ENCODE measurements around the gene PCNP. TPM values are rescaled to one million over a fixed set of nuclear protein-coding genes. Genes with fewer than 3 reads are reported as not detected.
"Not testable (repeated sequence)": the region's sequence is repeated elsewhere in the genome, so short reads cannot be mapped to it uniquely, and the experiment has no call there.

The PCNP gene
- total RNA-seq, 2 donors from 2014 or later = 87.2 to 99.6 TPM

DNA sequence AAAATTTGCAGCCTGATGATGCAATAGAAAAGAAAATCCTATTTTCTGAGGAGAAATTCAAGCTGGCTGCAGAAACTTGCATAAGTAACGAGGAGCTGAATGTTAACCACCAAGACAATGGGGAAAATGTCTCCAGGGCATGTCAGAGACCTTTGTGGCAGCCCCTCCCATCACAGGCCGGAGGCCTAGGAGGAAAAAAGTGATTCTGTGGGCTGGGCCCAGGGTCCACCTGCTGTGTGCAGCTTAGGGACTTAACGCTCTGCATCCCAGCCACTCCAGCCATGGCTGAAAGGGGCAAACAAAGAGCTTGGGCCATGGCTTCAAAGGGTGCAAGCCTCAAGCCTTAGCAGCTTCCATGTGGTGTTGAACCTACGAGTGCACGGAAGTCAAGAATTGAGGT lies 20.6 kb upstream of the PCNP start:
- DNase-seq; ATAC-seq; intact Hi-C loops (cut with DNase I, micrococcal nuclease): not testable (repeated sequence)

DNA sequence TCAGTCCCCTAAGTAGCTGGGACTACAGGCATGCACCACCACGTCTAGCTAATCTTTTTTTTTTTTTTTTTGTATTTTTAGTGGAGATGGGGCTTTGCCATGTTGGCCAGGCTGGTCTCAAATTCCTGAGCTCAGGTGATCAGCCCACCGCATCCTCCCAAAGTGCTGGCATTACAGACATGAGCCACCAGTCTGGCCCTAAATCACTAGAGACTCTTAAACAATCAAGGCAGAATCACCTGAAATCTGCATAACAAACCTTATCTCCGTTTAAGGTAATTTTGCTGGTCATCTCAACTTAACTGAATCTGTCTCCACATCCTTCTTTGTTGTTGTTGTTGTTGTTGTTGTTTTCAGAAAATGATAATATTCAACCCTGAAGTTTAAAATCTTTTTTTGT lies 17.9 kb upstream of the PCNP start:
- intact Hi-C loops (cut with DNase I, micrococcal nuclease) = no loop called here
- DNase-seq = no peak
- ATAC-seq = no peak

DNA sequence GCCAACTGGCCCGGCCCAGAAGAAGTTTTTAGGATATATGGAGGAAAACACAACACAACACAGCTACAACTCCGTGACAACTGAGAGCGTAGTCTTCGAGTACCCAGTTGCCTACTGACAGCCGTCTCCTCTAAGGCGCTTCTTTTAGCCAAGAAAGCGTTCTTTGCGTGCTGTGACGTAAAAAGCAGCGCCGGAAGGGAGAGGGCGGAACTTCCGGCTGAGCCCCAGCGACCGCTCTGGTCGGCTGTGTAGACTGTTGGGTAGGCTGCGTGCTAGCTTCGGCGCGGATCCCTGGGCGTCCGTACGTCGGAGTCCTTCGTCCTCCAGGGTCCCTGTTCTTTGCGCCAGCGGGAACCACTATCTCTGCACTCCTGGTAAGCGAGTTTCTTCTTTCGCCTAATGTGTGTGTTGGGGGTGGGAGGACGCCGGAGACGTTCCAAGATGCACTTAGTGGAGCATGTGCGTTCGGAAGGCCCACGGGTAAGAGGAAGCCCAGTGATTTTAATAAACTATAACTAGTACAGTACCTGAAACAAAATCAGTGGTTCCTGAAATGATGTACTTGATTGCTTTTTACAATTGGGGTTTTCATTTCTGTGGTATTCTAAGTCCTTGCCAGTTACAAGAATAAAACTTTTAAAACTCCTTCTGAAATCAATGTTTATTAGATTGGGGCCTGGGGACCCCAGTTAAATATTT lies 12.2 kb upstream of the PCNP start, which contains the start of gene TRMT10C:
TRMT10C (plus strand) TSS at position 239 of the 699 bp plus-strand sequence. CDS start 2,914 bp downstream, outside the sequence.
- DNase-seq = peak; percentile 89 to 93
- peak; percentile 100 for ATAC-seq
- intact Hi-C loops (cut with DNase I, micrococcal nuclease) = no loop called here

DNA sequence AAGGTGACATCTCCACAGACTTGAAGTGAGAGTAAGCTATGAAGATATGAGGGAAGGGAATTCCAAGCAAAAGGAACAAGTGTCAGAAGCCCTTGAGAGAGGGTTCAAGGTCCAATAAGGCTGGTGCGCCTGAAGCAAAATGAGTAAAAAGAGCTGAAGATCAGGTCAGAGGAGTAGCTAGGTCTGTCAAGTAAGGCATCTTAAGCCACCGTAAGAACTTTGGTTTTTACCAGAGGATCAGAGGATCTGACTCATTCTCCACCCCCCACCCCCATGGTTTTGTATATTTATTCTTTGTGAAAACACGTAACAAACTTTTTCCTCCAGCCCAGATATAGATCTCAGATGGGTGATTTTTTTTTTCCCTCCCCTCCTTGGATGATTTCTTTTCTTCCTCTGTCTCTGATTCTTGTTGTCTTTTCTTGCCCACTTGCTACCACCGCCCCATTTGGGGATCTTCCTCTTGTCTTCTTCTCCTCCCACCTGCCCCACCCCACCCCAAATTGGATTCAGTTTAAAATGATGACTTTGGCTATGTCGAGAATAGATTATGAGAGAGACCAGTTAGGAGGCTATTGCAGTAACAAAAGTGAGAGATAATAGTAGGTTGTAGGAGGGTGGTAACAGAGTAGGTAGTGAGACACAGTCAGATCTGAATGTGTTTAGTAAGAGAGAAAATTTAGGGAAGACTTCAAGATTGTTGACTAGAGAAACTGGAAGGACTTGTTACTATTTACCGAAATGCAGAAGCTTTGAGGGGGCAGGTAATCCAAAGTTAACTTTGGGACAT lies 6.3 kb upstream of the PCNP start:
- intact Hi-C loops (cut with DNase I, micrococcal nuclease) = no loop called here
- DNase-seq (no peak), ATAC-seq (no peak)

DNA sequence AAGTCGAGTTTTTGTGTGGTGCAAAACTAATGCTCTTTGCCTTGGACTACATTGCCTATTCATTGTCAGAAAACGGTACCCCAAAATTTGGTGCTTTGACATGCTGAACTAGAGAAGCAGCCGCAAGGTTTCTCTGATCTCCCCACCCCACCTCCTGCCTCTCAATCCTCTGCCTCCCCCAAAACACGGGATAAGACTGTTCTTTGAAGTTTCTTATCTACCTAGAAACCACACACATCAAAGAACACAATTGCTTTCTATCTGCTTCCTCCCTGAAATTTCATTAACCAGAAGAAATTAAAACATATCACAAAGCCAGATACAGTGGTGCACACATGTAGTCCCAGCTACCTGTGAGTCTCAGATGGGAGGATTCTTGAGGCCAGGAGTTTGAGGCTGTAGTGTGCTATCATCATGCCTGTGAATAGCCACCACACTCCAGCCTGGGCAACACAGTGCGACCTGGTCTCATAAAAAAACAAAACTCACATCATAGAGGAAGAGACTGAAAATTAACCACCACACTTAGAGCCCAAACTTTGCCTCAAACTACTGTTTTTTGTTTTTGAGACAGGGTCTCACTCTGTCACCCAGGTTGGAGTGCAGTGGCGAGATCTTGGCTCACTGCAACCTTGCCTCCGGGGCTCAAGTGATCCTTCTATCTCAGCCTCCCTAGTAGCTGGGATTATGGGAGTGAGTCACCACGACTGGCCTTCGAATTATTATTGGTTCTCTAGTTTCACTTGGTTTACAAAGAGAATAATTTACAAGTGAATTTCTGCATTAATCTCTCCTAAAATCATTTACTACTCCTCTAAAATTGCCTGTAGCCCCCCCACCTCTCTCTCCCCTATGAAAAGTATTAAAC lies 2.7 kb upstream of the PCNP start:
- no peak for DNase-seq
- intact Hi-C loops (cut with DNase I, micrococcal nuclease) = loop anchor here in 1 of 2 donors (10.0 kb wide), 1 partner anchor 104 kb away; the partner anchor contains the start of gene ZBTB11

DNA sequence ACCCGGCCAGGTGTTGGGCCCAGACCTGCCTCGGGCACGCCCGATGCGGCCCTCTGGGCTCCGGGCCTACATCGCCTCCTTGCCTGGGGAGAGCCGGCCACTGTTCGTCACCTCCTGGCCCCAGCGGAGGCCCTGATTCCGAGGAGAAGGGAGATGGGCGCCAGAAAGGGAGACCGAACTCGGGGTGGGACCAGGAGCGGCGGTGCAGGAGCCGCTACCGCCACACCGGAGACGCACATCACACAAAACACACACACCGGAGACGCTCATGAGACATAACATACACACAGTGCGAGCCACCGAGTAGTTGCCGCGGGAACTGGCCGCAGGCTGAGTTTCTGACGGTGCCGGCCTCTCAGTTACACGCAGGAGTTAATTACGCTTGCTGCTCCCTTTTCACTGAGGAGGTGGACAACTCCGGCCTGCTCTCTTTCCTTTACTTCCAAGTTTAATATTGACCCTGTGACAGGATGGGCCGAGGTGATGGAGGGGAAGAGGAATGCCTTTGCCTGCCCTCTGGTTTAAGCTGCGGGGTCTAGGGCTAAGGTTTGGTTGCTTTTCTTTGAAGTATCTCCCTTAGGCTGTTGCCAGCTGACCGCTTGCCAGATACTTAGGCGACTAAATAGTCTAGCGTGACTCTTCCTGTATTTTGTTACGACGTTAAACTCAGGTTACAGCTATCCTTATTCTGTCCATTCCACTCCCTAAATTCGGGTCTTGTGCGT lies 570 bp downstream of the PCNP start:
- ATAC-seq (peak; percentile 70), DNase-seq (peak; percentile 53 to 55)
- intact Hi-C loops (cut with DNase I, micrococcal nuclease) = loop anchor here in 1 of 2 donors (10.0 kb wide), 1 partner anchor 100 kb away; the partner anchor contains the start of gene ZBTB11

More for the DNA sequence above, 2.7 kb upstream of the PCNP start:
- no peak for ATAC-seq

DNA sequence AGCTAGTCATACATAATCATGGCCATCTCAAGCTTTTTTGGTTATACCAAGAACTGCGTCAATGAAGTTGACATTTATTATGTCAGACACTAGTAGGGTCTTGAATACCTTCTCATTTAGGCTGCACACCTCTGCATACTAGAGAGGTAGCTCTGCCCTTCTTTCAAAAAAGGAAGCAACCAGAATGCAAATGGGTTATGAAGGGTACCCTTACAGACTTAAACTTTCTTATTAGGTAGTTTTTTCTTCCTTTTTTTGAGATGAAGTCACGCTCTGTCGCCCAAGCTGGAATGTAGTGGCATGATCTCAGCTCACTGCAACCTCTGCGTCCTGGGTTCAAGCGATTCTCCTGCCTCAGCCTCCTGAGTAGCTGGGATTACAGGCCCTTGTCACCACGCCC lies 3.3 kb downstream of the PCNP start:
- DNase-seq (no peak), ATAC-seq (no peak)
- intact Hi-C loops (cut with DNase I, micrococcal nuclease) = loop anchor here in 1 of 2 donors (10.0 kb wide), 1 partner anchor 98 kb away; the partner anchor contains the start of gene ZBTB11

DNA sequence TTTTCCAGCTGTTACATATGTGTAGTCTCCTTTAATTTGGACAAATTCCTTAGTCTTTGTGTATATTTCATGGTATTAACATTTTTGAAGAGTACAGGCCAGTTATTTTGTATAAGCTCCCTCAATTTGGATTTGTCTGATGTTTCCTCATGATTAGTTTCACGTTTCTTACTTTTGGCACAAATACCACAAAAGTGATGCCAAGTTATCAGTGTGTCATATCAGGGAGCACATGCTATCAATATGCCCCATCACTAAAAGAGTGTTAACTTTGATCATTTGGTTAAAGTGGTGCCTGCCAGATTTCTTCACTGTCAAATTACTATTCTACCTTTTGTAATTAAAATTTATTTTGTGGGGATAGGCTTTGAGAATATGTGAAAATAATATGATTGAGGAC lies 14.6 kb downstream of the PCNP start:
- DNase-seq = no peak
- intact Hi-C loops (cut with DNase I, micrococcal nuclease) = no loop called here
- no peak for ATAC-seq

DNA sequence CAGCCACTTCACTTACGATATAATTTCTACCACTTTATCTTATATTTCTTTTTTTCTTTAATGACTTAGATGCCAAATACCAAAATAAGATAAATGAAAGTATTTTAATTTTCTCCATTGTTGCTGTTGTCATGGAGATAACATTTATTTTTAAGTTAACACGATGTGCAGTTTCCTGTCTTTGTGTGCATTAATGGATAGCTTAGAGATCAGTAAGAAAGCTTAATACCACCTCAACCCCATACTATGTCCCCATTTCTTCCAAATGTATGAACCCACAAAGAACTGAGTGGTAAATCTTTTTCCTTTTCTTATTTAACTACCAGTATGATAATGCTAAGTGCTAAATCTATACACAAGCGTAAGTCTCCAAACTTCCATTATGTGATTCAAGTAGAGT lies 17.1 kb downstream of the PCNP start:
- no peak for ATAC-seq
- intact Hi-C loops (cut with DNase I, micrococcal nuclease) = no loop called here
- no peak for DNase-seq

DNA sequence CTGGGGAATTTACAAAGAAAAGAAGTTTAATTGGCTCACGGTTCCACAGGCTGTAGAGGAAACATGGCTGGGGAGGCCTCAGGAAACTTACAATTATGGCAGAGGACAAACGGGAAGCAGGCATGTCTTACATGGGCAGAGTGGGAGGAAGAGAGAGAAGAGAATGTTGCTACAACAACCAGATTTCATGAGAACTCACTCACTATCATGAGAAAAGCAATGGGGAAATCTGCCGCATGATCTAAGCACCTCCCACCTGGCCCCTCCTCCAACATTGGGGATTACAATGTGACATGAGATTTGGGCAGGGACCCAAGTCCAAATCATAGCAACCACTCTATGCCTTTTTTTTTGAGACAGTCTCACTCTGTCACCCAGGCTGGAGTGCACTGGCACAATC lies 28.8 kb downstream of the PCNP start:
- ATAC-seq = no peak
- intact Hi-C loops (cut with DNase I, micrococcal nuclease) = no loop called here

DNA sequence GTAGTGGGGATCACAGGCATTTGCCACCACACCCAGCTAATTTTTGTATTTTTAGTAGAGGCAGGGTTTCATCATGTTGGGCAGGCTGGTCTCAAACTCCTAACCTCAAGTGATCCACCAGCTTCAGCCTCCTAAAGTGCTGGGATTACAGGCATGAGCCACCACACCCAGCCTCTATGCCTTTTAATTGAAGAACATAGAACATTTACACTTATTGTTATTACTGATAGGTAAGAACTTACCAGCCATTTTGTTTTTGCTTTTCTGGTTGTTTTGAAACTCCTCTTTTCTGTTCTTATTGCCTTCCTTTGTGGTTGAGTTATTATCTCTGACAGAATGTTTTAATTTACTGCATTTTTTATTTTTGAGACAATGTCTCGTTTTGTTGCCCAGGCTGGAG lies 29.2 kb downstream of the PCNP start:
- DNase-seq = no peak
- ATAC-seq = no peak
- intact Hi-C loops (cut with DNase I, micrococcal nuclease) = no loop called here

More for the DNA sequence above, 28.8 kb downstream of the PCNP start:
- DNase-seq = no peak

DNA sequence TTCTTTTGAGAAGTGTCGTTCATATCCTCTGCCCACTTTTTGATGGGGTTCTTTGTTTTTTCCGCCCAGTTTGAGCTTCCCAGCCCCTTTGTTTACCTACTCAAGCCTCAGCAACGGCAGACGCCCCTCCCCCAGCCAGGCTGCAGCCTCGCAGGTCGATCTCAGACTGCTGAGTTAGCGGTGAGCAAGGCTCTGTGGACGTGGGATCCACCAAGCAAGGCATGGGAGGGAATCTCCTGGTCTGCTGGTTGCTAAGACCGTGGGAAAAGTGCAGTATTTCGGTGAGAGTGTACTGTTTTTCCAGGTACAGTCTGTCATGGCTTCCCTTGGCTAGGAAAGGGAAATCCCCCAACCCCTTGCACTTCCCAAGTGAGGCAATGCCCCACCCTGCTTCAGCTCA lies 31.4 kb downstream of the PCNP start:
- ATAC-seq; DNase-seq; intact Hi-C loops (cut with DNase I, micrococcal nuclease): not testable (repeated sequence)

DNA sequence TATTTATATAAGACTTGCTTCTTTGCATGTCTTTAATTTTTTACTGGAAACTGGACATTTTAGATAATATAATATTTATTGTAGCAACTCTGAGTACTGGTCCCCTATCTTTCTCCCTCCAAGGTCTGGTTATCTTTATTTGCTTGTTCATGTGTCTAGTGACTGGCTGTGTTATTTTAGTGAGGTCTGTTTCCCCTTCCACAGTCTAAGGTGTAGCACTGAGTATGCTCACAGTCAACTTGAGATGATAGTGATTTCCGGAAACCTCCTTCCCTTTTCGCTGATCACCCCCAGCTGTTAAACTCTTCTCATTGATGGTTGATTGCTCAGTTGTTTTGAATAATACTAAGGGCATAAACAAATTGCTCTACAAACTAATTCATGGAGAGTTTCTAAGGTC lies 37.0 kb downstream of the PCNP start:
- intact Hi-C loops (cut with DNase I, micrococcal nuclease) = no loop called here
- ATAC-seq = no peak
- DNase-seq = no peak

DNA sequence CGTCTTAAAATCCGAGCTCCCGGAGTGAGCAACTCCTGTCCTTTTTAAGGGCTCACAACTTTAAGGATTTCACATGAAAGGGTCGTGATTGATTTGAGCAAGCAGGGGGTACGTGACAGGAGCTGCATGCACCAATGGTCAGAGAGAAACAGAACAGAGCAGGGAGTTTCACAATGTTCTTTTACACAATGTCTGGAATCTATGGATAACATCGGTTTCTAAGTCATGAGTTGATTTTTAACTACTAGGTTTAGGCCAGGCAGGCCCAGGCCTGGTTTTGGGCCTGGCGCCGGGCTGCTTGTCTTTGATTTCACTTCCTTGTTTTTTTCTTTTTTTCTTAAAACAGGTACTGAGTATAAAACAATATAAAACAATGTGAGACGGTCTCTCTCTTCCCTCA lies 39.0 kb downstream of the PCNP start:
- DNase-seq; intact Hi-C loops (cut with DNase I, micrococcal nuclease); ATAC-seq: not testable (repeated sequence)

DNA sequence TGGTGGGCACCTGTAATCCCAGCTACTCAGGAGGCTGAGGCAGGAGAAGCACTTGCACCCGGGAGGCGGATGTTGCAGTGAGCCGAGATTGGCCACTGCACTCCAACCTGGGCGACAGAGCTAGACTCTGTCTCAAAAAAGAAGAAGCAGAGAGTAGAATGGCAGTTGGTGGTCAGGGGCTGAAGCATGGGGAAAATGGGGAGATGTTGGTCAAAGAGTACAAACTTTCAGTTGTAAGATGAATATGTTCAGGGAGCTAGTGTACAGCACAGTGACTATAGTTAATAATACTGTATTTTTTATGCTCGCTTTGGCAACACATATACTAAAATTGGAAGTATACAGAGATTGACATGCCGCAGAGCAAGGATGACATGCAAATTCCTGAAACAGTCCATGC lies 41.5 kb downstream of the PCNP start:
- ATAC-seq = no peak
- DNase-seq = no peak
- intact Hi-C loops (cut with DNase I, micrococcal nuclease) = no loop called here

DNA sequence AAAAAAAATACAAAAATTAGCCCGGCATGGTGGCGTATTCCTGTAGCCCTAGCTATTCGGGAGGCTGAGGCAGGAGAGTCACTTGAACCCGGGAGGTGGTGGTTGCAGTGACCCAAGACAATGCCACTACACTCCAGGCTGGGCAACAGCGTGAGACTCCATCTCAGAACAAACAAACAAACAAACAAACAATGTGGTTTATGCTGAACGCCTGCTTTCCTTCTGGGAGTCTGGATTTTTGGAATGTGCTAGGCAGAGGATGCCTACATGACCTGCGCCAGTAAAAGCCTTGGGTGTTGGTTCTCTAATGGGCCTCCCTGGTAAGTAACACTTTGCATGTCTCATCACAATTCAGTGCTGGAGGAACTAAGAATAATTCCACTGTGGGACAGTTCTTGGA lies 43.5 kb downstream of the PCNP start:
- DNase-seq (no peak), ATAC-seq (no peak)
- intact Hi-C loops (cut with DNase I, micrococcal nuclease) = no loop called here

DNA sequence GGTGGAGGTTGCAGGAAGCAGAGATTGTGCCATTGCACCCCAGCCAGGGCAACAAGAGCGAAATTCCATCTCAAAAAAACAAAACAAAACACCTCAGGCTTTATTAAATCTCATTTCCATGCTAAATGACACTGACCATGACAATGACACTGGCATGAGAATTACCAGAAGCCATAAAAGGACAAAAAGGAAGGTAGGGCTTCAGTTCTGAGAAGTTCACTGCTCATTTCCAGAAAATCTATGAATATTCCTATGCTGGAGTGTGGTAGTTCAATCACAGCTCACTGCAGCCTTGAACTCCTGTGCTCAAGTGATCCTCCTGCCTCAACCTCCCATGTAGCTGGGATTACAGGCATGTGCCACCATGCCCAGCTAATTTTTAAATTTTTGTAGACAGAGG lies 44.7 kb downstream of the PCNP start:
- no peak for ATAC-seq
- DNase-seq = no peak
- intact Hi-C loops (cut with DNase I, micrococcal nuclease) = no loop called here

DNA sequence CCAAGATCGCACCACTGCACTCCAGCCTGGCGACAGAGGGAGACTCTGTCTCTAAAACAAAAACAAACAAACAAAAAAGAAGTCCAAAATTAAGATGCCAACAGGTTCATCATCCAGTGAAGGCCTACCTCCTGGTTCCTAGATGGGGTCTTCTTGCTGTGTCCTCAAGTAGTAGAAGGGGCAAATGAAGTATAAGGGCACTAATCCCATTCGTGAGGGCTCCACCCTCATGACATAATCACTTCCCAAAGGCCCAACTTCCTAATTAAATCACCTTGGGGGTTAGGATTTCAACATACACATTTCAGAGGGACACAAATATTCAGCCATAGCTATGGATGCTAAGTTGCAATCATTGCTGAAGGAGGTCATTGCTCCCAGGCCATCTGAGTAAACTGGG lies 45.8 kb downstream of the PCNP start:
- ATAC-seq (no peak), DNase-seq (no peak)
- intact Hi-C loops (cut with DNase I, micrococcal nuclease) = no loop called here

Measured in left colon (tissue), 2 donors.